Glomerular endothelial cell (primary cell): ENCODE data around the gene SPSB1. TPM values are rescaled to one million over a fixed set of nuclear protein-coding genes. Genes with fewer than 3 reads are reported as not detected.
A peak's percentile ranks its signal among the peaks of the same experiment; 100 is the strongest.

Experiments used
- DNase-seq: peaks from one replicate; pipeline ENCODE4 v3.0.0-alpha.2; 2011; ENCODE audit warnings: low read depth, low spot score; ENCODE audit errors: extremely low read depth
- total RNA-seq: library from RNA; depleted of rRNA; stranded (reverse); fragments of >200 nt; gene quantifications from 2 replicates; pipeline ENCODE4 v1.2.3, GENCODE V29; 2015

The SPSB1 gene
- total RNA-seq, 1 donor from 2014 or later, result 66.0 TPM

GRCh38 chr1:9340864-9341263, 48.2 kb downstream of the SPSB1 start:
- DNase-seq, result no peak

GRCh38 chr1:9341301-9341845, 48.7 kb downstream of the SPSB1 start:
- peak; percentile 23 for DNase-seq

- no peak for DNase-seq
Measured at GRCh38 chr1:9343269-9343668, 50.6 kb downstream of the SPSB1 start.

- DNase-seq, result no peak
Measured at GRCh38 chr1:9344426-9345200, 51.9 kb downstream of the SPSB1 start.

- DNase-seq, result no peak
Measured at GRCh38 chr1:9345471-9345870, 52.8 kb downstream of the SPSB1 start.

GRCh38 chr1:9345922-9346321, 53.2 kb downstream of the SPSB1 start:
- DNase-seq, result no peak

- no peak for DNase-seq
Measured at GRCh38 chr1:9346566-9346965, 53.9 kb downstream of the SPSB1 start.

- no peak for DNase-seq
Measured at GRCh38 chr1:9347095-9347850, 54.6 kb downstream of the SPSB1 start.

GRCh38 chr1:9349331-9349851, 56.7 kb downstream of the SPSB1 start:
- no peak for DNase-seq

GRCh38 chr1:9350013-9350908, 57.6 kb downstream of the SPSB1 start:
- DNase-seq, result no peak

- no peak for DNase-seq
Measured at GRCh38 chr1:9350960-9351359, 58.3 kb downstream of the SPSB1 start.

GRCh38 chr1:9351654-9352271, 59.1 kb downstream of the SPSB1 start:
- DNase-seq, result no peak

GRCh38 chr1:9352377-9353134, 59.9 kb downstream of the SPSB1 start:
- DNase-seq, result no peak

GRCh38 chr1:9355503-9355902, 62.8 kb downstream of the SPSB1 start:
- DNase-seq, result no peak

GRCh38 chr1:9356021-9356420, 63.3 kb downstream of the SPSB1 start:
- DNase-seq, result no peak

- DNase-seq, result no peak
Measured at GRCh38 chr1:9356829-9357466, 64.3 kb downstream of the SPSB1 start.

GRCh38 chr1:9357958-9358357, 65.3 kb downstream of the SPSB1 start:
- DNase-seq, result no peak

- no peak for DNase-seq
Measured at GRCh38 chr1:9360371-9361064, 67.8 kb downstream of the SPSB1 start.
